OCI-LY7 (cell line): Measurements from ENCODE around the gene SLC16A3. TPM values are rescaled to one million over a fixed set of nuclear protein-coding genes. Genes with fewer than 3 reads are reported as not detected.

Source experiments
- BruUV-seq: library from RNA; stranded (reverse); fragments of 400-500 nt; replicated peaks from 2 replicates; lab custom pipeline; 2021; lab: Mats Ljungman, UMichigan
- CTCF ChIA-PET: fragments of 300-600 bp; sonication (Branson Sonifier 250); formaldehyde crosslinking; loops from one replicate; lab custom pipeline; 2022; ENCODE audit warnings: antibody characterized with exemption; ENCODE audit not compliant: unreplicated experiment; lab: Charles Lee
- POLR2A ChIA-PET: fragments of 300-600 bp; sonication (Branson Sonifier 250); formaldehyde crosslinking; loops from one replicate; lab custom pipeline; 2022; ENCODE audit warnings: antibody characterized with exemption; lab: Charles Lee
- DNase-seq: peaks from one replicate; pipeline ENCODE4 v3.0.0-alpha.2; 2015; ENCODE audit warnings: low spot score
- H2AFZ ChIP-seq: fragments of 200-600 bp; sonication (generic), shearing (Covaris generic); 2 replicates; pipeline ENCODE4 v1.6.1; 2014; ENCODE audit warnings: mild to moderate bottlenecking, antibody characterized with exemption, low read length, moderate library complexity
- H3K27ac ChIP-seq: fragments of 200-600 bp; sonication (generic); 2 replicates; pipeline ENCODE4 v1.5.1; 2014; ENCODE audit warnings: mixed run types, low read depth, mild to moderate bottlenecking, moderate library complexity, low read length, inconsistent platforms; ENCODE audit not compliant: poor library complexity, severe bottlenecking
- H3K36me3 ChIP-seq: fragments of 200-600 bp; sonication (generic); 2 replicates; pipeline ENCODE4 v1.6.1; 2014; ENCODE audit warnings: mild to moderate bottlenecking, antibody characterized with exemption, low read length, moderate library complexity, mixed read lengths; ENCODE audit not compliant: insufficient read depth
- H3K4me1 ChIP-seq: fragments of 200-600 bp; sonication (generic); 2 replicates; pipeline ENCODE4 v1.5.1; 2014; ENCODE audit warnings: mild to moderate bottlenecking, low read length; ENCODE audit not compliant: insufficient read depth, poor library complexity, severe bottlenecking
- H3K4me2 ChIP-seq: fragments of 200-600 bp; sonication (generic); 2 replicates; pipeline ENCODE4 v1.6.1; 2014; ENCODE audit warnings: mild to moderate bottlenecking, low read length
- H3K4me3 ChIP-seq: fragments of 200-600 bp; sonication (generic); 2 replicates; pipeline ENCODE4 v1.5.1; 2014; ENCODE audit warnings: mild to moderate bottlenecking, low read depth, low read length; ENCODE audit not compliant: poor library complexity, severe bottlenecking
- H3K79me2 ChIP-seq: fragments of 200-600 bp; sonication (generic); 2 replicates; pipeline ENCODE4 v1.6.1; 2016; ENCODE audit warnings: low read depth, mild to moderate bottlenecking, low read length, moderate library complexity, mixed read lengths; ENCODE audit not compliant: insufficient read depth
- H3K9me2 ChIP-seq: fragments of 200-600 bp; sonication (generic); 2 replicates; pipeline ENCODE4 v1.6.1; 2016; ENCODE audit warnings: mild to moderate bottlenecking, low read length, mixed read lengths; ENCODE audit not compliant: insufficient read depth
- H3K9me3 ChIP-seq: fragments of 200-600 bp; sonication (generic); 2 replicates; pipeline ENCODE4 v1.6.1; 2014; ENCODE audit warnings: mild to moderate bottlenecking, mixed run types, low read length, mixed read lengths
- H4K20me1 ChIP-seq: fragments of 200-600 bp; sonication (generic); 2 replicates; pipeline ENCODE4 v1.6.1; 2014; ENCODE audit warnings: mild to moderate bottlenecking, antibody characterized with exemption, low read length, moderate library complexity, mixed read lengths; ENCODE audit not compliant: insufficient read depth
- EZH2phosphoT487 ChIP-seq: fragments of 200-600 bp; sonication (generic); IDR thresholded peaks from 2 replicates; pipeline ENCODE4 v1.6.1; 2018; ENCODE audit warnings: low read depth, borderline replicate concordance, mild to moderate bottlenecking, mixed run types, antibody characterized with exemption, low read length, moderate library complexity, mixed read lengths
- intact Hi-C: fragments of 100-400 bp; cut with micrococcal nuclease; formaldehyde crosslinking; loops from one replicate; pipeline ENCODE4 v1.10.0; 2022; ENCODE audit not compliant: unreplicated experiment
- total RNA-seq, 2 experiments: library from RNA; depleted of rRNA in 1 of 2; stranded (reverse); fragments of >200 nt in 1 of 2; shearing (Covaris generic) in 1 of 2; gene quantifications; 2 replicates each; pipeline ENCODE4 v1.2.3, GENCODE V29; 2014 to 2022
- TF ChIP-seq, protein P1 (sequence below): fragments of 200-600 bp; sonication (generic); conservative IDR thresholded peaks from 2 replicates; pipeline ENCODE4 v1.5.1; 2014; ENCODE audit warnings: mild to moderate bottlenecking, antibody characterized with exemption, low read length, moderate library complexity, mixed read lengths

The SLC16A3 gene
- total RNA-seq, 2 experiments from 2014 or later: 21.6 to 55.0 TPM

DNA sequence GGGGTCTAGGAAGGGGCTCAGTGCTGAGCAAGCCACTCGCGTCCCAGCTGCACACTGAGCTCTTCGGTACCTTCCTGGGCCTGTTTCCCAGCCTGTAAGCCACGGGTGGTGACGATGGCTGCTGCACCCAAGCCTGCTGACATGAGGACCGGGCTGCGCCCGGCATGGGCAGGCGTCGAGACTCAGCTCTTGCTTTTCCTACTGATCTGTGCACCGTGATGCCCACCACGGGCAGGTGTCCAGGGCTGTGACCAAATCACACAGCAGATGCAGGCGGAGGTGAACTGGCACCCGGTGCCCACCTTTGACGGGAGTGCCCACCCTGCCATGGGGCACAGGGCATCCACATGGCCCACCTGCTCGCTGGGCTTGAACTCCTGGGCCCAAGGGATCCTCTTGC lies 34.1 kb upstream of the SLC16A3 start:
- BruUV-seq: no TSS peak
- Histone ChIP-seq H3K27ac (no peak overlapping the region), H3K4me1 (peaks cover 4% of the 10 kb centered on the region), H3K4me3 (no peak overlapping the region), H2AFZ (no peak overlapping the region), H3K9me3 (no peaks in the 10 kb centered on the region), H4K20me1 (no peaks in the 10 kb centered on the region), H3K4me2 (no peak overlapping the region), H3K9me2 (no peaks in the 10 kb centered on the region), H3K79me2 (no peaks in the 10 kb centered on the region), H3K36me3 (peaks cover 33% of the 10 kb centered on the region; the same call in 1 of the 2 replicates)
- intact Hi-C loops: no loop called here
- CTCF ChIA-PET: no interaction called here
- no peak for TF ChIP-seq EZH2phosphoT487
- TF ChIP-seq, protein P1, sequence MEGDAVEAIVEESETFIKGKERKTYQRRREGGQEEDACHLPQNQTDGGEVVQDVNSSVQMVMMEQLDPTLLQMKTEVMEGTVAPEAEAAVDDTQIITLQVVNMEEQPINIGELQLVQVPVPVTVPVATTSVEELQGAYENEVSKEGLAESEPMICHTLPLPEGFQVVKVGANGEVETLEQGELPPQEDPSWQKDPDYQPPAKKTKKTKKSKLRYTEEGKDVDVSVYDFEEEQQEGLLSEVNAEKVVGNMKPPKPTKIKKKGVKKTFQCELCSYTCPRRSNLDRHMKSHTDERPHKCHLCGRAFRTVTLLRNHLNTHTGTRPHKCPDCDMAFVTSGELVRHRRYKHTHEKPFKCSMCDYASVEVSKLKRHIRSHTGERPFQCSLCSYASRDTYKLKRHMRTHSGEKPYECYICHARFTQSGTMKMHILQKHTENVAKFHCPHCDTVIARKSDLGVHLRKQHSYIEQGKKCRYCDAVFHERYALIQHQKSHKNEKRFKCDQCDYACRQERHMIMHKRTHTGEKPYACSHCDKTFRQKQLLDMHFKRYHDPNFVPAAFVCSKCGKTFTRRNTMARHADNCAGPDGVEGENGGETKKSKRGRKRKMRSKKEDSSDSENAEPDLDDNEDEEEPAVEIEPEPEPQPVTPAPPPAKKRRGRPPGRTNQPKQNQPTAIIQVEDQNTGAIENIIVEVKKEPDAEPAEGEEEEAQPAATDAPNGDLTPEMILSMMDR: no peak
- POLR2A ChIA-PET: no interaction called here
- no peak for DNase-seq

DNA sequence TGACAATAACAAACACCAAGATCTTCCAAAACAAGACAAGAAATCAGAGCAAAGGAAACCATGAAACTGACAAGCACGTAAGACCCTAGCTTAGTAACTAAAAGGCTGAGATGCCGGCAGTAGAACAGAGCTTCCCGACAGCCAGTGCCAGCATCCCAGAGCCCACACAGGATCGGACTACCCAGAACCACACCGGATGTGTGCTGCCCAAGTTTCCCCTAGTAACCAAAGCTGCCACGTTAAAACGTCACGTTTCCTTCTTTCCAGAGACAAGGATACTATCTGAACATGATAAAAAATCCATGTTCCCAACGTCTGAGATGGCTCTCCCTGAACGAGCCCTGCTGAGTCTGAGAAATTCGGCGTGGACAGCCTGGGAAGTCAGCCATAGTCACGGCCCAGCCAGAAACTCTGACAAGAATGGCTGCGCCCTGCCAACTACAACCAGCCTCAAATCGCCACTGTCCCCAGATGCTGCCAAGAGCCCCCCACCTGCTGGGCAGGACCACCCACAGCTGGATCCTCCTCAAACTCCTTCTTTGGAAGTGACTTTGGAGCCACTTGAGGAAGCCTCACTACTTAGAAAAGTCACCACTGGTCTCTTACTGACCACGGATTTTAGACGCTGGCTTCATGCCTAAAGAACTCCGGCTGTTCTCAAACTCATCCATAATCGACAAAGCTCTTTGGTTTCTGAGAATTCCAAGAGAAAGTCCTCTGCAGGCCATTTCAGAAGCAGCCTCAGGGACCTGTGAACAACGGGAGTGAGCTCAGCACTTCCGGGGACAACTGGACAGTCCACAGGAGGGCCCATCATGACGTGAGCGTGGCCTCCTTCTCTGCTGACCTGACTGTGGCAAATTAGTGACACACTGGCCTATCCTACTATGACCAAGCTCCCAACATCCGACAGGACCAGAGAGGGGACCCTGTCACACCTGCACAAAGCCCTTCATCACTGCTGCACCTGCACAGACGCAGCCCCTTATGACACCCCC lies 32.9 kb upstream of the SLC16A3 start:
- BruUV-seq: no TSS peak
- peaks cover 33% of the 10 kb centered on the region; the same call in 1 of the 2 replicates for H3K36me3 ChIP-seq

More for the DNA sequence above, 32.9 kb upstream of the SLC16A3 start:
- no peak for DNase-seq
- no peak overlapping the region for H2AFZ ChIP-seq
- CTCF ChIA-PET: no interaction called here
- no peaks in the 10 kb centered on the region for H3K9me3 ChIP-seq
- no peak overlapping the region for H3K4me3 ChIP-seq
- no peak overlapping the region for H3K27ac ChIP-seq
- TF ChIP-seq, protein P1: no peak
- TF ChIP-seq EZH2phosphoT487: no peak
- H3K9me2 ChIP-seq: no peaks in the 10 kb centered on the region
- POLR2A ChIA-PET: no interaction called here
- no peak overlapping the region for H3K4me2 ChIP-seq
- no peaks in the 10 kb centered on the region for H4K20me1 ChIP-seq
- intact Hi-C loops: no loop called here
- H3K79me2 ChIP-seq: no peaks in the 10 kb centered on the region
- H3K4me1 ChIP-seq: peaks cover 4% of the 10 kb centered on the region
